NCI-H2029 (cell line): ENCODE data around the gene CTNNA1.

Experiments used
- DNase-seq: peaks from one replicate; lab custom pipeline; 2025; lab: John Stamatoyannopoulos, UW

CTNNA1 gene

GRCh38 chr5:138948471-138949222 lies 195.4 kb downstream of the CTNNA1 start:
- no peak for DNase-seq

DNA sequence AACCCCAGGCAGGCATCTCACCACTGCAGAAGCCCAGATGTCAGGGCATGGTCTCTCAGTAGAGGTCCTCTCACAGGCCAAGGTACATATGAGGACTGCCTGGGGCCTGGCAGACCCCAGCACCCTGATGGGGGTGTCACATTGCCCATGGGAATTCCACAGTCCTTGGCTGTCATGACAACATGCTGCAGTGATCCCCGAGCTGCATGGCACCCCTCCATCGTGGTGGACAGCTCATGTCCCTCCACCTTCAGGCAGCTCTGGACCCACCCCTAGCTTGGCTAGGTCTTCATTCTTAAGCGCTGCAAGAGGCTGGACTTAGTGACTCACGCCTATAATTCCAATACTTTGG lies 196.0 kb downstream of the CTNNA1 start:
- no peak for DNase-seq

DNA sequence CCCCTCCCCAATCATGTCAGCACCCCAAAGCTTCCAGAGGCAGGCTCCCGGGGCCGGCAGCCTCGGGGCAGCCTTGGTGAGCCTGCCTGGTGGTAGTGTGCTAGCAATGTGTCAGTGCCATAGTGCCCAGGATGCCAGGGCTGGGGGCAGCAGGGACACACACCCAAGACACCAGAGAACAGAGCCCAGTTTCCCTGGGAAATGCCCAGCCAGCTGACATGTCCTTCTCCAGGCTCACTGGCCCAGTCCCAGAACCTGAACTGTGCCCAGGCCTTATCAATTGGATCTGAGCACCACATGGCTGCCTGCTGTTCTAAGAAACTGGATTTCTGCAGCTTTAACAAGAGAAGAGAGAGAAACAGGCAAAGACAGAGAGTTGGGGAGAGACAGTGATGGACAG lies 196.8 kb downstream of the CTNNA1 start:
- no peak for DNase-seq

GRCh38 chr5:138950421-138951031 lies 197.3 kb downstream of the CTNNA1 start:
- no peak for DNase-seq

GRCh38 chr5:138951091-138951985 lies 198.1 kb downstream of the CTNNA1 start:
- DNase-seq = no peak

DNA sequence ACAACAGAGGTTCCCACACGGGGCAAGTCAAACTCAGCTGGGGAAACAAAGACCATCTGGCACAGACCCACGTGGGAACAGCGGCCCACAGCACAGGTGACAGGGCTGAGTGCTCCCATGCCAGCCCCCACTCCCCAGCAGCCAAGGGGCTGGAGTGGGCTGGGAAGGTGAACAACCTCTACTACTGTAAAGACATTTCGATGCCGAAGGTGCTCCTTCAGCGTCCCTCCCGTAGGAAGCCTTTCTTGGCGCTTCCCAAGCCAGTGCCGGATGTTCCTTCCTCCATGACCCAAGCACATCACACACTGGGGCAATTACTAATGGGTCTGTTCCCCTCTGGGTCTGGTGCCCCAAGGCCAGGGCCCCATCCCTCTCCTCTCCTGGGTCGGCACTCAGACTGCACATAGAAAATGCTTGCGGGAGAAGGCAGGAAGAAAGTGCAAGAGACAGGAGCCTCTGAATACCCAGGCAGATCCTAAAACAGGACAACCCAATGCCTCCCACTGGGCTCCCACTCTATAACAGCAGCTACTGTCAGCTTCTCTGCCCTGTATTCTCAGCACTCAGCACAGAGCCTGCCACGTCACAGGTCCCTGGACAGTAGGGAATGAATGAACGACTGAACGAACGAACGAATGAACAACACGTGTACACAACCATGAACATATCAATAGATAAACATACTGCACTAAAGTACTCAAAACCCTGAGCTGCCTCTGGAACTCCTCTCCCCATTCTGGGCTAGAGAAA lies 198.9 kb downstream of the CTNNA1 start:
- DNase-seq = no peak

- peak; percentile 73 for DNase-seq
Observed at GRCh38 chr5:138952962-138953361, 199.7 kb downstream of the CTNNA1 start.

DNA sequence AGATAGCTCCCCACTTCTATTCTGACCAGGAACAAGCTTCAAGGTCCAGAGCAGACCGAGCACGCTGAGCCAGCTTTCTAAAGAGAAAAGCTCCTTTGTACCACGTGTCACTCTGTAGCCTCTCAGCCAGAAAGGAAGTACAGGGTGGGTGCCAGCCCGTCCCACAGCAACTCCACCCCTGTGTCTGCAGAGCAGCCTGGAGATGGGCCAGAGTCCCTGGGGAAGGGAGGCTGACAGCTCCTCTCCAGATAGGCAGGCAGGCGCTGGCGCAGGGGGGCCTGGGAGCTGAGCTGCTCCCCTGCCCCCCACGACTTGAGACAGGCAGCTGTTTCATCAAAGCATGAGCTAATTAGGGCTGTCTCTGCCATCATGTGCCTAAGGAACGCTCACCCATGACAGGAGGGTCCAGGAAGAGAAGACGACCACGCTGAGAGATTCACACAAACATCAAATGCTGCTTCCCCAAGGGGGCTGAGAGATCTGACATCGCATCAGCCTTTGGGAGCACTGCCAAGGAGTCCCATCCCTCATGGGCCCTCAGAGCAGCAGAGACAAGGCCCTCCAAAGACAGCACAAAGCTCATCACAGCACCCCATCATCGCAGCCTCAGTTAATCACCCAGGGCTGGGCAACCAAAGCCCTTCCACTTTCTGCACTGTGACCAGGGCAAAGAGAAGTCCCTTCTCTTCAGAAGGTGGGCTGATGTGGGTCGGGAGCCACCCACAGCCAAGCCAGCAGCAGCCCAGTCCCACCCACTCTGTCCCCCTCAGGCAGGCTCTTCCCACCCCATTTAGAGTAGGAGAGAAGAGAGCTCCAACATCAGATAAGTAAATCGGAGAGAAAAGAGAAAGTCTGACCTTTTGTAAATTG lies 200.4 kb downstream of the CTNNA1 start:
- DNase-seq = peak; percentile 95

- DNase-seq = no peak
Observed at GRCh38 chr5:138954257-138955012, 201.2 kb downstream of the CTNNA1 start.

DNA sequence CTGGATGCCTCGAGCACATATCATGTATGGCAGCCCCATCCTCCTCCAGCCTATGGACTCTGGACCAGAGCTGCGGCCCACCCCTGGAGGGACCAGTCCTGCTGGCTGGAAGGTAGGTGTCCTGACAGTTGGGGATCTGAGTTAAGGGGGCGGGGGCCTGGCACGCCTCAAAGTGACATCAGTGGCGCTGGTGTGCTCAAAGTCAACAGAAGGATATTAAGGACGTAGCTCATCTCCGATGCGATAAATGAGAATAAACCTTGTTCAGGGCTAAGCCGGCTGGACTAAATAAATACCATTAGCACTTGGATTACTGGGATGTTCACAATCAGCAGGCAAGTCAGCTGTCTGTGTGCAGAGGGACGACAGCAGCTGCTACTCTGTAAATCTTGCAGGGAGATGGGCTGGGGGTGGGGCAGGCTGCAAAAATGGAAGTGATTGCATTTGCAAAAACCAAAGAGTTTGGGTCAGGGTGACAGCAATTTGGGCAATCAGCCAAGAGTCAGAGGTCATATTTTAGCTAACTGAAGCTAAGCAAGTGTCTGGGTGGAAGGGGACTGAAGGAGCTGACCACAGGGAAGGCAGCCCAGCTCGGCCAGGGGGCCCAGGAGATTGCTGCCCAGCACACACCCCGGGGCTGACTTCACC lies 201.9 kb downstream of the CTNNA1 start:
- DNase-seq = peak; percentile 96

DNA sequence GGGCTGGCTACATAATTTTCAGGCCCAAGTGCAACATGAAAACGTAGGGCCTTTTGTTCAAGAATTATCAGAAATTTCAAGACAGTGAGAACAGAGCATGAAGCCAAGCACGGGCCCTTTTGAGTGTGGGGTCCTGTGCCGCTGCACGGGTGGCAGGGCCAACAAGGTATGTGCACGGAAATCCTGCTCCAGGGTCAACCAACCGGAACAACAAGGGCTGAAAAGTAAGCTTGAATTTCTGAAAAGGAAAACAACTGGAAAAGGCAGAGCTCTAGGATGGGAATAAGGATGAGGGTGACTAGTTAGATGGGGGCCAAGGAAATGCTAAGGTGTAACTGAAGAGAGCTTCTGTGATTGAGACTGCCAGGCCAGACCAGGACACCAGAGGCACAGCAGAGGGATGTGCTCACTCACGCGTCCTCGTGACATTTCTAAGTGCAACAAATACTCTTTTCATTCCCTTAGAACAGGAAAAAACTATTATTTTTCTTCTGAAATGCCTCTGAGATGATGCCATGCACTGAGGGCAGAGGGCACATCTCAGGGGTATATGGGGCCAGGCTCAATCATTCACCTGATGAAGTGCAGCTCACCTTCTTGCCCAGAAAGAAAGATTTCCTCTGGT lies 202.6 kb downstream of the CTNNA1 start:
- DNase-seq = no peak

- no peak for DNase-seq
Observed at GRCh38 chr5:138956801-138957200, 203.6 kb downstream of the CTNNA1 start.

GRCh38 chr5:138960145-138960692 lies 207.0 kb downstream of the CTNNA1 start:
- DNase-seq = peak; percentile 95

DNA sequence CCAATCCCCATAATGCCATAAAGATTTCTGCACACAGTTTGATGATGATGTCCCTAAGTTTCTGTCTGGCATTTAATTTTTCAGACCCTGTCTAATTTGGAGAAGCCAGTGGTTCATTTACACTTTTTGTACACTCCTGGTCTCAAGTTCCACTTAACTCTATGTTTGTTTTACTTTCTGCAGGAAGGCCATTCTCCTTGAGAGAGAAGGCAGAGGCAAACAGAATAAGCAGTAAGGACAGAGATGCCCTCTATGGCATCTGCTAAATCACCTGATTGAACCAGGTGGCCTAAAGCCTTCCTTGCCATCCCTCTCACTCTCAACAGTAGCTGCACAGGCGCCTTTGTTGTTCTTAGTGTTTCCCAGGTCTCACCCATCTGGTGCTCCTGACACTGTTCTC lies 208.0 kb downstream of the CTNNA1 start:
- no peak for DNase-seq

- DNase-seq = no peak
Observed at GRCh38 chr5:138961729-138962128, 208.5 kb downstream of the CTNNA1 start.

- no peak for DNase-seq
Observed at GRCh38 chr5:138962614-138963370, 209.6 kb downstream of the CTNNA1 start.

GRCh38 chr5:138963763-138964371 lies 210.6 kb downstream of the CTNNA1 start:
- DNase-seq = no peak

GRCh38 chr5:138964647-138965201 lies 211.5 kb downstream of the CTNNA1 start:
- no peak for DNase-seq
